B cell (primary cell): ENCODE results near the gene PTPRN2. TPM values are rescaled to one million over a fixed set of nuclear protein-coding genes. Genes with fewer than 3 reads are reported as not detected.

ENCODE experiments used
- ATAC-seq: fragments of 200-7000 bp; cut with Tn5 transposase; one replicate; pipeline ENCODE4 v1.10.0; 2021; ENCODE audit warnings: low read depth, mild to moderate bottlenecking, moderate number of reproducible peaks, moderate library complexity
- CTCF ChIA-PET: fragments of 350-600 bp; sonication (Branson Sonifier 250); formaldehyde crosslinking; loops from one replicate; lab custom pipeline; 2021; ENCODE audit warnings: antibody characterized with exemption, inconsistent platforms; lab: Charles Lee
- POLR2A ChIA-PET: fragments of 350-600 bp; sonication (Branson Sonifier 250); formaldehyde crosslinking; loops from one replicate; lab custom pipeline; 2021; ENCODE audit warnings: antibody characterized with exemption; lab: Charles Lee
- DNase-seq: peaks from one replicate; pipeline ENCODE4 v3.0.0; 2013
- H2AFZ ChIP-seq: 2 replicates; pipeline ENCODE4 v1.6.1; 2012; ENCODE audit warnings: mild to moderate bottlenecking, low read depth, low read length; ENCODE audit not compliant: insufficient read depth, poor library complexity, severe bottlenecking
- H3K27ac ChIP-seq, 2 donors: 1 replicate in 1 of 2; 2 replicates in 1 of 2; pipeline ENCODE4 v1.5.1; 2012 to 2013; ENCODE audit warnings: low read length in 2 of 2, mild to moderate bottlenecking in 2 of 2, moderate library complexity in 1 of 2
- H3K27me3 ChIP-seq, 4 experiments: fragments of 200-600 bp in 1 of 4; sonication (generic) in 1 of 4; replicated peaks in 1 of 4; 1 replicate in 2 of 4; 2 replicates in 2 of 4; pipeline versions ENCODE4 v1.6.1 to v1.7.0; 2013 to 2016; ENCODE audit warnings: low read length in 3 of 4, mild to moderate bottlenecking in 2 of 4, mixed read lengths in 1 of 4, moderate library complexity in 1 of 4; ENCODE audit not compliant: insufficient read depth in 4 of 4, control insufficient read depth in 3 of 4; ENCODE audit errors: control extremely low read depth in 1 of 4
- H3K36me3 ChIP-seq, 2 experiments: replicated peaks in 1 of 2; 1 replicate in 1 of 2; 2 replicates in 1 of 2; pipeline versions ENCODE4 v1.6.1 to v1.7.1; 2013; ENCODE audit warnings: low read length in 1 of 2; ENCODE audit not compliant: insufficient read depth in 2 of 2, control insufficient read depth in 1 of 2; ENCODE audit errors: control extremely low read depth in 1 of 2, extremely low read depth in 1 of 2
- H3K4me1 ChIP-seq, 2 donors: fragments of 200-600 bp in 1 of 2; sonication (generic) in 1 of 2; 1 replicate in 1 of 2; 2 replicates in 1 of 2; pipeline versions ENCODE4 v1.5.1 to v1.6.1; 2013 to 2017; ENCODE audit warnings: low read length in 2 of 2; ENCODE audit not compliant: control insufficient read depth in 2 of 2, insufficient read depth in 2 of 2
- H3K4me2 ChIP-seq: replicated peaks from 2 replicates; pipeline ENCODE3; 2012; ENCODE audit warnings: mild to moderate bottlenecking, low read depth, low read length; ENCODE audit not compliant: poor library complexity, severe bottlenecking
- H3K4me3 ChIP-seq, 5 experiments: fragments of 200-600 bp in 1 of 5; sonication (generic) in 1 of 5; 1 replicate in 3 of 5; 2 replicates in 2 of 5; pipeline versions ENCODE4 v1.5.1 to v1.7.0; 2011 to 2016; ENCODE audit warnings: low read length in 4 of 5, mild to moderate bottlenecking in 4 of 5, low read depth in 2 of 5, control low read depth in 1 of 5, moderate library complexity in 1 of 5; ENCODE audit not compliant: insufficient read depth in 1 of 5; ENCODE audit errors: control extremely low read depth in 1 of 5, extremely low read depth in 1 of 5
- H3K79me2 ChIP-seq: fragments of 200-600 bp; sonication (generic); one replicate; pipeline ENCODE4 v1.6.0; 2016; ENCODE audit warnings: low read length; ENCODE audit not compliant: control insufficient read depth, insufficient read depth
- H3K9ac ChIP-seq: fragments of 200-600 bp; sonication (generic); 2 replicates; pipeline ENCODE4 v1.6.1; 2017; ENCODE audit warnings: mild to moderate bottlenecking, low read length, moderate library complexity
- H3K9me3 ChIP-seq, 3 donors: one replicate each; pipeline versions ENCODE4 v1.6.1 to v1.7.1; 2013; ENCODE audit warnings: low read length in 2 of 3; ENCODE audit not compliant: control insufficient read depth in 2 of 3, insufficient read depth in 1 of 3; ENCODE audit errors: control extremely low read depth in 1 of 3
- H4K20me1 ChIP-seq: 2 replicates; pipeline ENCODE4 v1.6.0; 2012; ENCODE audit warnings: mild to moderate bottlenecking, low read length; ENCODE audit not compliant: insufficient read depth, control insufficient read depth, poor library complexity, severe bottlenecking
- H3K27ac Mint-ChIP-seq: one replicate; pipeline ENCODE4 v1.8.0; 2021; ENCODE audit warnings: mixed read lengths
- H3K27me3 Mint-ChIP-seq: one replicate; pipeline ENCODE4 v1.8.0; 2021; ENCODE audit warnings: mixed read lengths
- H3K4me1 Mint-ChIP-seq: one replicate; pipeline ENCODE4 v1.8.0; 2021; ENCODE audit warnings: mixed read lengths
- H3K4me3 Mint-ChIP-seq: one replicate; pipeline ENCODE4 v1.8.0; 2021; ENCODE audit warnings: mixed read lengths
- H3K9me3 Mint-ChIP-seq: one replicate; pipeline ENCODE4 v1.8.0; 2022; ENCODE audit warnings: mixed read lengths; ENCODE audit not compliant: insufficient read depth
- CTCF ChIP-seq: fragments of 200-600 bp; IDR thresholded peaks from one replicate; pipeline ENCODE4 v1.8.0; 2022; ENCODE audit warnings: antibody characterized with exemption, mild to moderate bottlenecking
- EZH2 ChIP-seq: IDR thresholded peaks from 2 replicates; pipeline ENCODE4 v1.6.1; 2012; ENCODE audit warnings: borderline replicate concordance, low read depth, mild to moderate bottlenecking, moderate library complexity, low read length; ENCODE audit not compliant: insufficient read depth, poor library complexity, severe bottlenecking
- whole genome bisulfite sequencing: methylation state at CpG from one replicate; pipeline ENCODE4 v1.1.5; 2013; ENCODE audit warnings: missing lambda C conversion rate; ENCODE audit not compliant: insufficient coverage; 5-methylcytosine and 5-hydroxymethylcytosine counted together
- intact Hi-C: fragments of 100-400 bp; cut with micrococcal nuclease; formaldehyde crosslinking; loops from one replicate; pipeline ENCODE4 v1.10.0; 2022
- polyA plus RNA-seq: library from polyadenylated mRNA; depleted of rRNA; stranded (reverse); fragments of >200 nt; gene quantifications from 2 replicates; pipeline ENCODE4 v1.2.3, GENCODE V29; 2012
- total RNA-seq, 2 donors: library from RNA; stranded (reverse); fragments of 120-200 nt in 1 of 2; gene quantifications; 1 replicate in 1 of 2; 2 replicates in 1 of 2; pipeline versions ENCODE4 v1.2.3 to v1.2.4, GENCODE V29; 2013 to 2022

PTPRN2 gene
- total and polyA plus RNA-seq, 2 donors (not counting 1 experiment from before 2014, with no cell fraction given), result 2.0 to 5.0 TPM

DNA sequence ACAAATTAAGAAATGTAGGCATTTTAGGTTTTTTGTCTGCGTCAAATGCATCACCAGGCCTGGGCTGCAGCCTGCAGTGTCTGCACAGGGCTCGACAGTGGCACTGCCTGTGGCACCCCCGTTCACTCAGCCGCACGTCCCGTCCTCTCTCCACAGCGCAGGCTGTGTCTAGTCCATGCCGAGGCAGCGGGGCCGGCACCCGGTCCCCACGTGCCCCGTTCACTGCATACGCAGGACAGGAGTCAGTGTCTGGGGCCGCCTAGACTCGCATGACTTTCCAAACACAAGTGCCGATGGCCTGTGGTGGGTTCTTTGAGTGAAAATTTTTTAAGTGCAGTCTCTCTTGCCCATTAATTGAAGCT is 446.4 kb downstream of the PTPRN2 start:
- CTCF ChIA-PET, result no interaction called here
- no peak overlapping the region for H3K4me3 Mint-ChIP-seq
- Histone ChIP-seq H3K36me3 (no peaks in the 10 kb centered on the region), H3K9me3 (peaks cover 0 to 78% (median 0%) of the 10 kb centered on the region in 3 donors), H2AFZ (no peak overlapping the region), H3K4me3 (no peak overlapping the region), H3K4me1 (no peaks in the 10 kb centered on the region), H3K79me2 (no peaks in the 10 kb centered on the region), H3K27me3 (no peaks in the 10 kb centered on the region), H4K20me1 (no peaks in the 10 kb centered on the region), H3K27ac (no peak overlapping the region), H3K9ac (no peak overlapping the region), H3K4me2 (no peak overlapping the region)
- ATAC-seq, result no peak
- intact Hi-C loops, result no loop called here
- POLR2A ChIA-PET, result no interaction called here
- no peaks in the 10 kb centered on the region for H3K4me1 Mint-ChIP-seq
- H3K27ac Mint-ChIP-seq, result no peak overlapping the region
- TF ChIP-seq CTCF (no peak), EZH2 (no peak)
- no peaks in the 10 kb centered on the region for H3K27me3 Mint-ChIP-seq
- peaks cover 3% of the 10 kb centered on the region for H3K9me3 Mint-ChIP-seq
- 97% methylated on average over 17 of the region's 17 CpGs for WGBS
- no peak for DNase-seq

DNA sequence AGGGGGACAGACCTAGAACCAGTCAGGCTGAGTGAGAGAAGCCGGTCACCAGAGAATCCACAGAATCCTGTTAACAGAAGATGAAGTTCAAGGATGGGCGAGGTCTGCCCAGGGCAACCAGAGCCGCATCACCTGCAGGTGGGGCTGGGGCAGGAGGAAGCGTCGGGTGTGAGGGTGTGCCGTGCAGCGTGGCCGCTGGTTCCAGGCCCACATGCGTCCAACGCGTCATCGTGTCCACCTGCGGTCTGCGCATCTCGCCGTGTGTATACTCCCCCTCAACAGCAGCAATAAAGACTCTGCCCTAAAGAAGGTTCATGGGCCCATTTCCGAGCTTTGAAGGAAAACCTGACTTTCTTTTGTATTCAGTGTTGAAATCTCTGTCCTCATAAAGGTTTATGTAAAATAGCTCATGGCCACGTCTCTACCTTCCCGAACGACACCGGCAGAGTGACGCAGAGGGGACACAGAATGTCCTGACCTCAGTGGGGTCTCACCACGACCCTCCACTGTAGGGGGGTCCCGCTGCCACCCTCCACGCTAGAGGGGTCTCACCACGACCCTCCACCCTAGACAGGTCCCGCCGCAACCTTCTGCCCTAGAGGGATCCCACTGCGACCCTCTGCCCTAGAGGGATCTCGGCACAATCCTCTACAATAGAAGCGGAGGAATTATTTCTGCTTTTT is 446.9 kb downstream of the PTPRN2 start:
- DNase-seq, result no peak
- no peak overlapping the region for H3K4me3 Mint-ChIP-seq

More for the DNA sequence above, 446.9 kb downstream of the PTPRN2 start:
- TF ChIP-seq CTCF, result no peak
- no peak for TF ChIP-seq EZH2
- Histone ChIP-seq H3K27me3 (no peaks in the 10 kb centered on the region), H3K9me3 (peaks cover 0 to 79% (median 0%) of the 10 kb centered on the region in 3 donors), H3K9ac (no peak overlapping the region), H3K4me2 (no peak overlapping the region), H3K79me2 (no peaks in the 10 kb centered on the region), H3K36me3 (no peaks in the 10 kb centered on the region), H4K20me1 (no peaks in the 10 kb centered on the region), H2AFZ (no peak overlapping the region), H3K27ac (no peak overlapping the region), H3K4me3 (no peak overlapping the region), H3K4me1 (no peaks in the 10 kb centered on the region)
- intact Hi-C loops, result no loop called here
- no peaks in the 10 kb centered on the region for H3K27me3 Mint-ChIP-seq
- peaks cover 3% of the 10 kb centered on the region for H3K9me3 Mint-ChIP-seq
- 95% methylated on average over 28 of the region's 31 CpGs for WGBS
- no peaks in the 10 kb centered on the region for H3K4me1 Mint-ChIP-seq
- no peak overlapping the region for H3K27ac Mint-ChIP-seq
- ChIA-PET POLR2A (no interaction called here), CTCF (no interaction called here)
- no peak for ATAC-seq
